Fibroblast of lung (primary cell): Measurements from ENCODE around the gene OVCA2.

Experiments
- CTCF ChIP-seq, 2 donors: IDR thresholded peaks in 1 of 2; conservative IDR thresholded peaks in 1 of 2; 1 replicate in 1 of 2; 2 replicates in 1 of 2; pipeline ENCODE4 v1.5.1; 2011 to 2012; ENCODE audit warnings: low read length in 2 of 2, control low read depth in 1 of 2, inconsistent platforms in 1 of 2, low read depth in 1 of 2, mild to moderate bottlenecking in 1 of 2
- EZH2 ChIP-seq: IDR thresholded peaks from 2 replicates; pipeline ENCODE4 v1.5.1; 2012; ENCODE audit warnings: low read length, control low read depth, mild to moderate bottlenecking; ENCODE audit errors: missing control alignments

GRCh38 chr17:2023256-2023655 lies 18.6 kb upstream of the OVCA2 start:
- TF ChIP-seq EZH2 (no peak), CTCF (conservative IDR thresholded peaks at IDR 0.05 in 1 of 2, IDR thresholded peaks at IDR 0.05 in 1 of 2; ENCODE audit: low read depth in 1 of 2, low read length in 2 of 2) (no peak)
